Stimulated activated CD4-positive, alpha-beta T cell treated with anti-CD3 and anti-CD28 coated beads, Interleukin-4, amount 100 ng/mL, for 24 hours (primary cell): ENCODE results near the gene UNC5A.
A peak's percentile ranks its signal among the peaks of the same experiment; 100 is the strongest.

ENCODE experiments used
- DNase-seq: peaks from one replicate; pipeline ENCODE4 v3.0.0-alpha.2; 2020

UNC5A gene

DNA sequence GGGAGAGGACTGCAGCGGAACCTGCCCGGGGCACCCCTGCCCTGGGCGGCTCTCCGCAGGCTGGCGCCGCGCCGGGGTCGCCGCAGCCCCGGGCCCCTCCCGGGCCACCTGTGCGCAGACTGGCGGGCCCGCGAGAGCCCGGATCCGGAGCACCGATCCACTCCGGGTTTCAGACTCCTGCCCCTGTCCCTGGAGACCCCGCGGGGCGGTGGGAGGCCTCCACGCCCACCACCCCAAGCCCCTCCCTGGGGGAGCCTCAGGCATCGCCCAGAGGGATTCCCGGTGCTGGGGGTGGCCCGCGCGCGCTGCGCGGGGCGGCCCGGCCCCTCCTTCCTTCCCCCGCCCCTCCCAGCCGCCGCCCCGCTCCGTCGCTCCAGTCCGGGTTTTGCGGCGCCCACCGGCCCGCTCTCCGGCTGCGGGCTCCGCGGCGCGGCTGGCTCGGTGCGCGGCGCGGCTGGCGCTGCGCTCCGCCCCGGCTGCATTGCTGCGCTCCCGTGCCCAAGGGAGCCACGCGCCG is at the start of gene UNC5A:
UNC5A (plus strand) TSS at position 479 of the 517 bp plus-strand sequence. CDS start 192 bp downstream, outside the sequence.
- DNase-seq = peak; percentile 50

DNA sequence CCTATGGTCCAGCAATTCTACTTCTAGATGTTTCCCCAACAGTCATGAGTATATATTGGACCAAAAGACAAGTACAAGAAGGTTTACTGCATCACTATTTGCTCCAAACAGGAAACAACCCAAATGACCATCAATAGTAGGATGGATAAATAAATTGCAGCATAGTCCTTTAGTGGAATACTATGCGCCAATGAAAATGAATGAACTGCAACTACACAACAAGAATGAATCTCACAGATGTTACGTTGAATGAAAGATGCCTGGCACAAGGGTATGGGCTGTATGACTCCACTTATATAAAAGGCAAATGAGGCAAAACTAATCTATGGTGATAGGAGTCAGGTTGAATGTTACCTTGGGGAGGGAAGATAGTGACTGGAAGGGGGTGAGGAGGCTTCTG is 48.6 kb upstream of the UNC5A start:
- no peak for DNase-seq

DNA sequence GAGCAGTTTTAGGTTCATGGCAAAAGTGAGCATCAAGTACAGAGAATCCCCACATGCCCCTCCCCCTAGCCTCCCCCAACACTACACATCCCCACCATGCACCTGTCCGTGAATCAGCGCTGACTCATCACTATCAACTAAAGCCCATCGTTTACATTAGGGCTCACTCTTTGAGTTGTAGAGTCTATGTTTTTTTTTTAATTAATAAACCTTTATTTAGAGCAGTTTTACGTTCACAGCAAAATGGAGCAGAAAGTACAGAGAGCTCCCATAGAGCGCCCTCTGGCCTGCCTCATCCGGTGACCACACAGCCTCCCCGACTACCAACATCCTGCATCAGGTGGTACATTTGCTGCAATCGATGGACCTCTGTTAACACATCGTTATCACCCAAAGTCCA is 47.9 kb upstream of the UNC5A start:
- DNase-seq = no peak

DNA sequence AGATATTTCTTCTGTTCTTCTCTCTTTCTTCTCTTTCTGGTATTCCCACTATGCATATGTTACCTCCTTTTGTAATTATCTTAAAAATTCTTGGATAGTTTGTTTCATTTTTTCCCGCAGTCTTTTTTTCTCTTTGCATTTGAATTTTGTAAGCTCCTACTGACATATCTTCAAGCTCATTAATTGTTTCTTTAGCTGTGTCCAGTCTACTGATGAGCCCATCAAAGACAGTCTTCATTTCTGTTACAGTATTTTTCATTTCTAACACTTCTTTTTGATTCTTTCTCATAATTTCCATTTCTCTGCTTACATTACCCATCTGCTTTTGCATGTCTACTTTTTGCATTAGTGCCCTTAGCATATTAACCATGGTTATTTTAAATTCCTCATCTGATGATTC is 44.7 kb upstream of the UNC5A start:
- DNase-seq = no peak

DNA sequence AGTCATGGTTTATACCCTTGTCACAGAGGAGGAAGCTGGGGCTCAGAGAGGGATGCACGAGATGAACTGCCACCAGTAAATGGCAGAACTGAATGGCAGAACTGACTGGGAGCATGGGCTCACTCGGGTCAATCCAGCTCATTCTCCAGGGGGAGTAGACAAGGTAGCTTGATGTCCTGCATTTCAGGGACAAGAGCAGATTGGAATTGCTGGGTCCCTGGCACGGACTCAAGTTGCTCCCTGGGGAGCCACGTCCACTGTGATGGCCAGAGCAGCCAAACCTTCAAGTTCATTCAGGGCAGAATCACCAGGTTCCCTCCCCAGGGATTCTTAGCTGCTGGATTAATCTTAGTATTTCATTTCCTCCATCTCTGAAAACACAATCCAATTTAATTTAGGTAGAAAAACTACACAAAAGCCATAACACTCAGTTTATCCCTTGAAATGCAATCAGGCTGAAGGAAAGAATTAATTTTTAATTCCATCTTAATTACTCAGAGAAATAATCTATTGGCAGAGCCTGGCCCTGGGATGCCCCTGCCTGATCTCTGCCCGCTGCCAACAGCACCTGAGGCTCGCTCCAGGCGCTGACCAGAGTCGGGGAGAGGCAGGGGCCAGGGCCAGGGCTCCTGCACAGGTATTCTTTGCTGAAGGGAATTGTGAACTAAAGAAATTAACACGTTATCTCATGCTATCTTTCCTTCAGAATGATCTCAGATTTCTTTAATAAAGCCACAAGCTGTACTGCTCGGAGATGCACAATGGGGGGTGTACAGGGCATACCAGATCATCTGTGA is 42.0 kb upstream of the UNC5A start:
- DNase-seq = no peak

DNA sequence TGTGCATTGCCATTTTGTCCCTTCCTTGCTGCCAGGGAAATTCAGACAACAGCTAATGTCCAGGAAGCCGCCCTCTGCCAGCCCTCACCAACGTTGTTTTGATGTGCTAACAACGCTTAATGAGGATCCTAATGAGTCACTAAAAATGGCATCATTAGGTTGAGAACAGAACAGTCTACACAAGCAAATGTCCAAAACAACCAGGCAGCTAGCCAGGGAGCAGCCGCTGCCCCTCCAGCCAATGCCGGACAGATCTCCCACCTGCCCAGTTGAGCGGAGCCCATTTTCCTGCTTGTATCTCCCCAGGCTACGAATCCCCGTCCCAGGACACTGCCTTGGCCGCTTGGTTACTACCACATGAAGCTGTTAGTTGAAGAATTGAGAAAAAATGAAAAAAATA is 40.4 kb upstream of the UNC5A start:
- DNase-seq = no peak

DNA sequence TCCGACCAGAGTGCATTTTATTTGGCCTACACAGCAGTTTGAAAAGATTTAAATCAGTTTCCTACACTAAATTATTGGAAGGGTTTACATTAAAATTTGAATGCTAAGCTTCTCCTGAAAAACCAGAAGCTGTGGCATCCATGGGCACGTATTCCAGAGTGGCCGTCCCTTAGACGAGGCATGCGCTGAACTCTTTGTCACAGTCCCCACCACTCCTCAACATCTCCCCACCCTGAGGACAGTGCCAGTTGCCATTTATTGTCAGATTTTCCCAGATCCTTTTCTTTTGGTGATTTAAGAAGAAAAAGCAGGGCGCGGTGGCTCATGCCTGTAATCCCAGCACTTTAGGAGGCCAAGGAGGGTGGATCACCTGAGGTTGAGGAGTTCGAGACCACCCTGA is 39.9 kb upstream of the UNC5A start:
- DNase-seq = no peak

DNA sequence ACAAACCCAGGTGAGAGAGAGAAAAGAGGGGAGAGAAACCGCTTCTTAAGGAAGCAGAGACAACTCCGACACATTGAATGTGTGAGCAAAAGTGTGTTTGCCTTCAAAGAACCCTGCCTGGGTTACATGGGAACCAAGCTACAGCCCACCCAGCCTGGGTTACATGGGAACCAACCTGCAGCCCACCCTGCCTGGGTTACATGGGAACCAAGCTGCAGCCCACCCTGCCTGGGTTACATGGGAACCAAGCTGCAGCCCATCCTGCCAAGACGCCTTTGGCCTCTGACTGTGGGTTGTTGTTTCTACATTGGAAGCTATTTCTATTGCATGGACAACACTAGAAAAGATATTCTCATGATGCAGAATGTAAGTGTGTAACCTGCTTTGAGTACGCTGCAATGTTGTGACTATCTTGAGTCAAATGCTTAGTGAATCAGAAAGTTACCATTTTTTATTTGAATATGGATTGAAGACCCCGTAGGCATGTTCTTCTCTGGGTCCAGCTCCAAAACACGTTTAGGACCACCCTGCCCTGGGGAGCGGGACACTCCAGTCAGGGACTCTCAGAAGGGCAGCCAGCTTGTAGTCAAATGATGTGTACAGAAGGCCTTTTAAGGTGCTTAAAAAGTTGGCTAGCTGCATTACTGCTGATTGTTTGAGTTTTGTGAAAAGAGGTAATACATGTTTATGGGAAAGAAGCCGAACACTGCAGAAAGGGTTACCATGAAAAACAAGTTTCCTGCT is 39.1 kb upstream of the UNC5A start:
- no peak for DNase-seq

DNA sequence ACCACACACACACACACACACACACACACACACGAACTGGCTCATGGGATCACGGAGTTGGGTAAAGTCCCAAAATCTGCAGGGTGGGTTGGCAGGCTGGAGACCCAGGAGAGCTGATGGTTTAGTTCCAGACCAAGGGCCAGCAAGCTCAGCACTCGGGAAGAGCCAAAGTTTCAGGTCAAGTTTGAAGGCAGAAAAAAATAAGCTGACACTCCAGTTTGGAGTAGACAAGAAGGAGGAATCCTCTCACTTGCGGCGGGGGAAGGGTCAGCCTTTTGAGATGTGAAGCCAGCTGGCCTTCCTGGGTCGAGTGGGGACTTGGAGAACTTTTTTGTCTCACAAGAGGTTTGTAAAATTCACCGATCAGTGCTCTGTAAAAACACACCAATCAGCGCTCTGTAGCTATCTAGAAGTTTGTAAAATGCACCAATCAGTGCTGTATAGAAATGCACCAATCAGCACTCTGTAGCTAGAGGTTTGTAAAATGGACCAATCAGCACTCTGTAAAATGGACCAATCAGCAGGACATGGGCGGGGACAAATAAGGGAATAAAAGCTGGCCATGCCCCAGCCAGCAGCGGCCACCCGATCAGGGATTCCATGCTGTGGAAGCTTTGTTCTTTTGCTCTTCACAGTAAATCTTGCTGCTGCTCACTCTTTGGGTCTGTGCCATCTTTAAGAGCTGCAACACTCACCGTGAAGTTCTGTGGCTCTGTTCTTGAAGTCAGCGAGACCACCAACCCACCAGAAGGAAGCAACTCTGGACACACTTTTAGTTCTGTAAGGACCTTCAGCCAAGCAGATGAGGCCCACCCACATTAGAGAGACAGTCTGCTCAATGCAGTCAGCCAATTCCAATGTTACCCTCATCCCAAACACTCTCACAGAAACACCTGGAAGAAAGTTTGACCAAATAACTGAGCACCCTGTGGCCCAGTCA is 37.8 kb upstream of the UNC5A start:
- DNase-seq = no peak

DNA sequence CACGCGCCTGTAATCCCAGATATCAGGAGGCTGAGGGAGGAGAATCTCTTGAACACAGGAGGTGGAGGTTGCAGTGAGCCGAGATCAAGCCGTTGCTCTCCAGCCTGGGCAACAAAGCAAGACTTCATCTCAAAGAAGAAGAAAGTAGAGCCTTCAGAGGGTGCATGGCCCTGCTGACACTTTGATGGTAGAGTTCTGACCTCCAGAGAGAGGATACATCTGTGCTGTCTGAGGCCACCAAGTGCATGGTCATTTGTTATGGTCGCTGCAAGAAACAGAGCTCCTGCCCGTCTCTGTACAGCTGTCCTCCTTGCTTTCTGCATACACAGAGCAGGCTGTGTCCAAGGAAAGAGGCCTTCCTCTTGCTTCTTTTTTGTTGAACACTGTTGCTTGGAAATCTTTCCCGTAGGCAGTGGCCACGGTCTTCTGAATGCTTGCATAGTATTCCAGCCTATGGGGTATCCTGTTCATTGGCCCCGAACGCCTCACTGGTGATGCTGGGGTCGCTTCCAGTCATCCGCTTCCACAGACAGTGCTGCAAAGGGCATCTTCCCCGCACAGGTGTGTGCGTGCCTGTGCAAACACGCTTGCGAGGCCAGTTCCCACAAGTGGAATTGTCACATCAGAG is 36.8 kb upstream of the UNC5A start:
- no peak for DNase-seq

DNA sequence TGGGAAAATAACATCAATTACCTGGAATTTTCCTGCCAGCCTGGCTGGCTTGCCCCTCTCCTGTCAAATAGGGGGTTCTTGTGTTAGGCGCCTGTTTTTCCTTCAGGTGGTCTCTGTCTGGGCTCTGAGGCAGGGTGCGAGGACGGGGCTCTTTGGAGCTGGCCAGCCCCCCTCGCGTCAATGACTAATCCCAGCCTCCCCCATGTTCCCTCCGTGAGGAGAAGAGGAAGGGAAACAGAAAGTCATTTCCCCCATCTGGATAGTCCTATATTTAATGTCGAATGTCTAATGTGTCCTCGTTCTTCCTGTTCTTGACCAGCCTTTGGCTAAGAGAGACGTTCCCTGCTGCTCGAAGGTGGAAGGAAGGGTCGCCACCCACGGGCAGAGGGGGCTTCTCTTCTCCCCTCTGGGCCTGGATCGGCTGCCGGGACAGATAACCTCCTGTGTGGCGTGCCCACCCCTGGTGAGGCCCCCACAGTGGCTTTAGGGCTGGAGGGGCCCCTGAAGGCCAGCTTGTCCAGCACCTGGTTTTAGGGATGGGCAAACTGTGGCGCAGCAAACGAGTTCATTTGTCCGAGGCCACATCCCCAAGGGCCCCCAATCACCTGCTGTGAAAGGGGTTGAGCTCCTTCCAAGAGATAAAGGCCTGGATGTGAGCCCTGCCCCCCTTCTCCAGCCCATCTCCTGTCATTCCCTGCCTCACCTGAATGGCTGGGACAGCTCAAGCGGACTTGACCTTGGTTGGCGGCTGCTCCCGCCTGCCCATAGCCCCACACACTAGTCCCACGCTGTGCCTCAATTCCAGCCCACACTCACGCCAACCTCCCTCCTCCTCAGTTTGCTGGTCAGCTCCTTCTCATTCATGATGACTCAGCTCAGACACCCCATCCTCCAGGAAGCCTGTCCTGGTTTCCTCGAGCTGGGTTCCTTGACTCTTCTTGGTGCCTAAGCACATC is 35.9 kb upstream of the UNC5A start:
- DNase-seq = no peak

DNA sequence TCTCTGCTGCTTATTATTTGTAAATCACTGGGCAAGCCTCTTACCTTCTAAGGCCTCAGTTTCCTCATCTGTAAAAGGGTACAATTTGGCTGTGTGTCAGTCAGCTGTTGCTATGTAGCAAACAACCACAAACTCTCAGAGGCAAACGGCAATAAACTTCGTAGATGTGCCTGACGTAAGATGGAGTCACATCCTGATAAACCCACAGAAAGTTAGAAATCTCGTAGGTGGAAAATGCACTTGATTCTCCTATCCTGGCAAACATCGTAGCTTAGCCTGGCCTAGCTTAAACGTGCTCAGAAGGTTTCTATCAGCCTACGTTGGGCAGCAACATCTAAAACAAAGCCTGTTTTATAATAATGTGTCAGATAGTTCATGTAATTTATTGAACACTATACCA is 35.0 kb upstream of the UNC5A start:
- no peak for DNase-seq

DNA sequence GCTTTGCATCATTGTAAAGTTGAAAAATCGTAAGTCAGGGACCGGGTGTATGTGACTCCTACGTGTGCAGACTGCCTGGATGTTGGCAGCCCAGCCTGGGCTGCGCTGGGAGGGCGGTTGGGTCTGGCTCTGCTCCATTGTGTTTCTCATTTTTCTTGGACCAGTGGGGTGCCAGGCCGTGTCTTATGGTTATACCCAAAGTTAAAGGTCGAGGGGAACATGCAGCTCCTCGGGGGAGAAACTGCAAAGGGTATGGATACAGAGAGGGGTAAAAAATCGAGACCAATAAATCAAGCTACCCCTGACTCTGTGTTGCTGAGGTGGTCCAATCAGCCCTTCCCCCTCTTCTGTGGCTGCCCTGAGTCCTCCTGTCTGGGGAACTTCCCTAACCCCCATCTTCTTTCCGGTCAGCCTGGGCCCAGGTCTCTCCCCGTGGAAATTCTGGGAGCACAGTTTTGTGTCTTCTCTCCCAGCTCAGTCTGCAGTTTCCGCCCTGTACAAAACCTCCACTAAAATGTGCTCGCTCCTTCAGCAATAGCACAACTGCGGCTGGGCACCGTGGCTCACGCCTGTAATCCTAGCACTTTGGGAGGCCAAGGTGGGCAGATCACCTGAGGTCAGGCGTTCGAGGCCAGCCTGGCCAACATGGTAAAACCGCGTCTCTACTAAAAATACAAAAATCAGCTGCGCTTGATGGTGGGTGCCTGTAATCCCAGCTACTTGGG is 34.1 kb upstream of the UNC5A start:
- DNase-seq = no peak

DNA sequence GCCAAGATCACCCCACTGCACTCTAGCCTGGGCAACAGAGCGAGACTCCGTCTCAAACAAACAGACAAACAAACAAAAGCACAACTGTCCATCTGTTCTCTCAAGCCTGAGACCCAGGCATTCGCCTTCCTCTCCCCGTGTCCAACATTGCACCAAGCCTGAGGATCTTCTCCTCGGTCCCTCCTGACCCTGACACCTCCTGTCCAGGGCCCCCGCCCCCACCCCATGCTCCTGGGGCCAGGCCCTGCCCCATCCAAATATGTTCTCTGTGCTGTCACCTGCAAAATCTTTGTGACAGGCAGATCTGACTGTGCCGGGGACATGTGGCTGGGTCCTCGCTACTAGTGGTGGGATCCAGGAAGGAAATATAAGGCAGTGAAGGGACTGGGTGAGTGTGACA is 33.4 kb upstream of the UNC5A start:
- DNase-seq = no peak

DNA sequence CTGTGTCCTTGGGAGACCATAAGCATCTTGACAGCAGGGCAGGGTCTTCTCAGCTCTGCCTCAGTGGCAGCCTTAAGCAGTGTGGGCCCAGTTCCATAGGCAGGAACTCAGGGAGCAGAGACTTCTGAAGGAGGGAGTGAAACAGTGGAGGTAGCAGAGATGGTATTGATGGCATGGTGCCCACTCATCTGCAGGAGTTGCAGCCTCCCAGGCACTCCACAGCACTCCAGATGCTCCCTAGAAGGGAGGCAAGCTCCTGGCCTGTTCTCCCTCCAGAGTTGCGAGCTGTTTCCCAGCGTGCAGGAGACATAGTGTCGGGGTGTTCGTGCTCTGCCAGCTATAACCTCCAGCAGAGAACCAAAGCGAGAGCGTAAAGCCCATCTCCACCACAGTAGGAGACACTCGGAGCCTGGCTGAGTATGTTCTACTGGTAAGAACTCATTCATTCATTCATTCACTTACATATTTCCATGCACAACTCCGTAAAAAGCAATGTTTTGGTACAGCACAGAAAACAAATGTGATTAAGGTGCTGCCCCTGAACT is 31.4 kb upstream of the UNC5A start:
- peak; percentile 1 for DNase-seq

DNA sequence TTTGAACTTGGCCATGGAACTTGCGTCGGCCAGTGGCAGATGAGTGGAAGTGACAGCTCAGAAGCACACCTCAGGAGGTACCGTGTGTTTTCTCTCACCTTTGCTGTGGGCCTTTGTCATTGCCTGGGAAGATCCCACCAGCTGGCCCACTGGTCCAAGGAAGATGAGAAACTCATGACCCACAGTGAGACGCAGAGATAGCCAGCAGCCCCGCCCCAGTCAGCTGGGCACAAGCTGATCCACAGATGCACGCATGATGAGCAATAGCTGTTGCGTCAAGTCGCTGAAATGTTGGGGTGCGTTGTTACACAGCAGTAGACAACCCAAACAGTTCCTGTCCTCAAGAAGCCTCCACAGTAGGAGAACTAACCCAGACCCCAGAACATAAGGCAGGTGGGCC is 30.8 kb upstream of the UNC5A start:
- DNase-seq = no peak

DNA sequence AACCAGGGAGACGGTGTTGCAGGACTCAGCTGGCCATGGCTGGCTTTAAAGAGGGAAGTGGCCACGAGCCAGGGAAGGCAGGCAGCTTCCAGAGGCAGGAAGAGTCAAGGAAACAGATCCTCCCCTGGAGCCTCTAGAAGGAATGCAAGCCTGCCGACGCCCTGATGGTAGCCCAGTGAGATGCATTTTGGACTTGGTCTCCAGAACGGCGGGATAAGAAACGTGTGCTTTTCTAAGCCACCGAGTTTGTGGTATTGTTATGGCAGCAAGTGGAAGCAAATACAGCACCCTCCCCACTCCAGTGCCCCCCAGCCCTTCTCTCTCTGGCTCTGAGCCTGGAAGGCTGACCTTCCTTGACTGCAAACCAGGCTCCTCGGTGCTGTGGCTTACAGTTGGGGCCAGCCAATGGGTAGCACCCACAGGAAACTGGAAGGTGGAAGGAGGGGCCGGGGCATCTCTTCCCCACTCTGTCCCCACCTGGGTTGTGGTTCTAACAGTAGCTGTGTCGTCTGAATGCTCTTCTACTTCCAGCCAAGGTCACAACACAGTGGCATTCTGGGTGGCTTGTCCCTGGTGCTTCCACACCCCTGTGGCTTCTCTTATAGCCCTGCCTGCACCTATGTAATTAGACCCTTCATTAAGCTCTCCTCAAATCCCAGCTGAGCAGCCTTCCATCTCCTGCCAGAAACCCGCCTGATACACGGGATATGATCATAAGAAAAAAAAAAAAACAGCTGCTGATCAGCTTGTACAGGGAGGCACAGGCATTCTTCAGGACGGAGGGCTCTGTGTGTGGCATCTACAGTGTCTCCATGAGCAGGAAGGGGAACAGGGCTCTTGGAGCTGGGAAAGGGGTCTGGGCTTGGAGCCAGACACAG is 29.9 kb upstream of the UNC5A start:
- DNase-seq = no peak

DNA sequence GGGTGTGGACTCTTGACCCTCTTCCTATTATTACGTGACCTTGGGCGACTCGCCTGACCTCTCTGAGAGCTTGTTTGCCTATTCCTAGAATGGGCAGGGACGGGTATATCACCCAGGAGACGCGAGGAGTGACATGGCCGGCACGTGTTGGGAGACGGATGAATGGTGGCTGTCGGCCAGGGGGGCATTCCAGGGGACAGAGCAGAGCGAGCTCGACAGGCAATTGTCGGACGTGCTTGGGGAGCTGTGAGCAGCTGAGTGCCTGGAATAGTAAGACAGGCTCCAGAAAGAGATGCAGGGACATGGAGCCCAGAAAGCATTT is 29.3 kb upstream of the UNC5A start:
- DNase-seq = no peak
